GM12873 (cell line): Measurements from ENCODE around the gene THEM4.

Source experiments
- TF ChIP-seq, protein P1 (sequence below): IDR thresholded peaks from 2 replicates; pipeline ENCODE4 v1.5.1; 2012; ENCODE audit warnings: low read depth, mild to moderate bottlenecking, moderate library complexity, low read length, control low read depth; ENCODE audit not compliant: insufficient read depth; ENCODE audit errors: missing control alignments

Gene THEM4

GRCh38 chr1:151924691-151925587 lies 15.6 kb upstream of the THEM4 start:
- TF ChIP-seq, protein P1, sequence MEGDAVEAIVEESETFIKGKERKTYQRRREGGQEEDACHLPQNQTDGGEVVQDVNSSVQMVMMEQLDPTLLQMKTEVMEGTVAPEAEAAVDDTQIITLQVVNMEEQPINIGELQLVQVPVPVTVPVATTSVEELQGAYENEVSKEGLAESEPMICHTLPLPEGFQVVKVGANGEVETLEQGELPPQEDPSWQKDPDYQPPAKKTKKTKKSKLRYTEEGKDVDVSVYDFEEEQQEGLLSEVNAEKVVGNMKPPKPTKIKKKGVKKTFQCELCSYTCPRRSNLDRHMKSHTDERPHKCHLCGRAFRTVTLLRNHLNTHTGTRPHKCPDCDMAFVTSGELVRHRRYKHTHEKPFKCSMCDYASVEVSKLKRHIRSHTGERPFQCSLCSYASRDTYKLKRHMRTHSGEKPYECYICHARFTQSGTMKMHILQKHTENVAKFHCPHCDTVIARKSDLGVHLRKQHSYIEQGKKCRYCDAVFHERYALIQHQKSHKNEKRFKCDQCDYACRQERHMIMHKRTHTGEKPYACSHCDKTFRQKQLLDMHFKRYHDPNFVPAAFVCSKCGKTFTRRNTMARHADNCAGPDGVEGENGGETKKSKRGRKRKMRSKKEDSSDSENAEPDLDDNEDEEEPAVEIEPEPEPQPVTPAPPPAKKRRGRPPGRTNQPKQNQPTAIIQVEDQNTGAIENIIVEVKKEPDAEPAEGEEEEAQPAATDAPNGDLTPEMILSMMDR: no peak

DNA sequence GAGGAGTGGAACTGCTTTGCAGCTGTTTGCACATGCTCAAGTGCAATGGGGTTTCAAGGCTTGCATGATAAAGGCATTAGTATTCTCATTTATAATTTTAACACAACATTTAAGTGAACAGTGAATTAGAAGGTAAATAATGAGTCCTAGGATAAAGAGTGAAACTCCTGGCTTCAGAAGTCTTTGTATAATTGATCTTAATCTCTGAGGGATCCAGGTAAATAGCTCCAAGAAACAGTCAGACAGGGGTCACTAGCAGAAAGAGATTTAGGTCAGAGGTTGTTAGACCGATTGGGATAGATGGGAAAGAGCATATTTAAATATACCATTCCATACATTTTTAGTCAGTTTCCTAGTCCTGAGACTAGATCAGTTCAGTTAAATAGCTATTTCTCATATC lies 14.1 kb upstream of the THEM4 start:
- TF ChIP-seq, protein P1: no peak

DNA sequence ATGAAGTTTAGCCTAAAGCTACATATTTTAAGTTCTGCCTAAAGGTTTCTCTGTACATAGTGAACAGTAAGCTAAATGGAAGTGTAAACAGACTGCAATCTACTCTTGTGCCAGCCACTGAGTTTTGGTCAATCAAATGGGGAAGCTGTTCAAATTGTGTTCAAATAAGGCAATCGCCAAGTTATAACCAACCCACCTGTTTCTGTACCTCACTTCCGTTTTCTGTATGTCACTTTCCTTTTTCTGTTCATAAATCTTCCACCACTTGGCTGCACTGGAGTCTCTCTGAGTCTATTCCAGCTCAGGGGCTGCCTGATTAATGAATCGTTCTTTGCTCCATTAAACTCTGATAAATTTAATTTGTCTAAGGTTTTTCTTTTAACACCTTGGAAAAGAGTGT lies 10.8 kb upstream of the THEM4 start:
- TF ChIP-seq, protein P1: no peak

- TF ChIP-seq, protein P1: no peak
Measured at GRCh38 chr1:151918819-151919610, 9.7 kb upstream of the THEM4 start.

DNA sequence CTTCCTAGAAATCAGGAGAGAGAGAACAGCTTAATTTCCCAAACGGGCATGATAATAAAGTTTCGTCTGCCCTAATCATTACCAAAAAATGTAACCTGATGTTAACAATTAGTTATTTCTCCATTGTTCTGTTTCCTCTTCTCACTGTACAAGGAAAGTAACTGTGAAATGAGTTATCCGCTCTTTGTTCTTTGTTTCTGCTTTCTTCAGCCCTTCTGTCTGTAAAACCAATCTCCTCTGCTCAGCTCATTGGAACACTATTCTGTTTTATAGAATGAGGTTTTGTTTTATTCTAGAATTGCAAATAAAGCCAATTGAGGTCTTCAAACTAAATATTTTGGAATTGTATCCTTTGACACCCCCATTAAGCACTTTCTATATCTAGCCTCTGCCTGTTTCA lies 8.8 kb upstream of the THEM4 start:
- TF ChIP-seq, protein P1: no peak

DNA sequence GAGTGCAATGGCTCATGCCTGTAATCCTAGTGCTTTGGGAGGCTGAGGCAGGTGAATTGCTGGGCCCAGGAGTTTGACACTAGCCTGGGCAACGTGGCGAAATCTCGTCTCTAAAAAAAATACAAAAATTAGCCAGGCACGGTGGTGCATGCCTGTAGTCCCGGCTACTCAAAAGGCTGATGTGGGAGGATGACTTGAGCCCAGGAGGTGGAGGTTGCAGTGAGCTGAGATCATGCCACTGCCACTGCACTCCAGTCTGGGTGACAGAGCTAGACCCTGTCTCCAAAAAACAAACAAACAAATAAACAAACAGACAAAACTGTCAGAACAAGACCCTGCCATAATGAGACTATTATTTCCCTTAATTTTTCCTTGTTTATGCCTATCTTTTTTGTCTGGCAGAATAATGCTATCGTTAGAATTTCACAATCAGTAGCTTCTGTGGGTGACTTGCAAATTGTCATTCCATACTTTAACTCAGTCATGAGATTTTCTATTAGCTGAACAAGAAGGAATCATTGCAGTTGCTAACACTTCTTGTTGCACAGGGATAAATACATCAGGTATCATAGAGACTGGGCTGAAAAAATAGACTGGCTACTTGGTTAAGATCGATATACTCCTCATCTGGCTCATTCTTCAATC lies 7.5 kb upstream of the THEM4 start:
- TF ChIP-seq, protein P1: no peak
